Left ventricle myocardium inferior (tissue), 1 donor: ENCODE data around the gene MAPK13. TPM values are rescaled to one million over a fixed set of nuclear protein-coding genes. Genes with fewer than 3 reads are reported as not detected.
A peak's percentile ranks its signal among the peaks of the same experiment; 100 is the strongest.
"Not testable (repeated sequence)": the region's sequence is repeated elsewhere in the genome, so short reads cannot be mapped to it uniquely, and the experiment has no call there.

Experiments used
- DNase-seq: peaks from one replicate; pipeline ENCODE4 v3.0.0-alpha.2; 2020
- H3K27ac ChIP-seq: fragments of 200-600 bp; replicated peaks from 2 replicates; pipeline ENCODE4 v1.8.0; 2021
- H3K27me3 ChIP-seq: fragments of 200-600 bp; 2 replicates; pipeline ENCODE4 v1.8.0; 2021; ENCODE audit warnings: low read depth
- H3K36me3 ChIP-seq: fragments of 200-600 bp; 2 replicates; pipeline ENCODE4 v1.8.0; 2021
- H3K4me1 ChIP-seq: fragments of 200-600 bp; 2 replicates; pipeline ENCODE4 v1.8.0; 2021
- H3K4me3 ChIP-seq: fragments of 200-600 bp; 2 replicates; pipeline ENCODE4 v1.8.0; 2021; ENCODE audit warnings: mild to moderate bottlenecking, moderate library complexity
- H3K9me3 ChIP-seq: fragments of 200-600 bp; replicated peaks from 2 replicates; pipeline ENCODE4 v1.8.0; 2021
- intact Hi-C: fragments of 100-400 bp; cut with micrococcal nuclease; formaldehyde crosslinking; loops from one replicate; pipeline ENCODE4 v1.11.0; 2022
- total RNA-seq: library from RNA; stranded (reverse); fragmentation: NEBNext Ultra II Directional; extraction: Animal tissue kit (Norgen Biotek cat#: 25700); gene quantifications from one replicate; pipeline ENCODE4 v1.2.1, GENCODE V29; 2021
- TF ChIP-seq, protein P1 (sequence below): fragments of 200-600 bp; IDR thresholded peaks from 2 replicates; pipeline ENCODE4 v1.8.0; 2021; ENCODE audit warnings: antibody characterized with exemption, mild to moderate bottlenecking, borderline replicate concordance
- donor health status: DM: no; HTN: yes; CAD: no; lungs with severe emphysema.

MAPK13 gene
- total RNA-seq, 1 donor from 2014 or later, result 0.33 TPM

DNA sequence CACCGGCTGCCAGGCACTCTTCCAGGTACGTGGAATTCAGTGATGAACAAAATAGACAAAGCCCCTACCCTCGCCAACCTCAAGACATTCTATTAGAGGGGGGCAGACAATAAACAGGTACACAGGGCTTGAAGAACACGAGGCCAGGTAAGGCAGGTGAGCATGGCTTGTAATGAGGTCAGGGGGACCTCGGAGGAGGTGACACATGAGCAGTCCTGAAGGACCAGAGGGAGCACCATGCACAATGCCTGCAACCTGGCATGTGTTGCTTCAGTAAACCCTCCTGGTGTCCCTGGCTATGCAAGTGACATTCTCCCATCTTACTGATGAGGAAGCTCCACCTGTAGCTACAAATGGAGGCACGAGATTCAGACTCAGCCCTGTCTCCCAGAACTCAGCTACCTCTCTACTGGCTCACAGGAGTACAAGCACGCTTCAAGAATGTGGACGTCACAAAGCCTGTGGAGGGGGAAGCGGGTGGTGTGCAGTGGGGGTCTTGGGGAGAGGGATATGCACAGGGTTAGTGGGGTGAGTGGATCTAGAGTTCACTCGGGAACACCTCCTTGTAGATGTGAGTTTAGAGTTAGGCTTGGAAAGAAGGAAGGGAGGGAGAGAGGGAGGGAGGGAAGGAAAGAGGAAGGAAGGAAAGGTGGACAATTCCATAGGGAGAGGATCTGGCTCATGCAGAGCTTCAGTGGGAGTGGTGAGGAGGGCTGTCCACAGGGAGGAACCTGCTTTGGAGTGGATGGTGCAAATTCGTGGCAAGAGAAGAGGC lies 7.6 kb upstream of the MAPK13 start:
- Histone ChIP-seq H3K27me3 (peaks cover 24% of the 10 kb centered on the region), H3K4me1 (peaks cover 19% of the 10 kb centered on the region), H3K9me3 (no peaks in the 10 kb centered on the region), H3K4me3 (no peak overlapping the region), H3K27ac (no peak overlapping the region), H3K36me3 (no peaks in the 10 kb centered on the region)
- intact Hi-C loops, result no loop called here
- DNase-seq, result no peak
- TF ChIP-seq, protein P1, sequence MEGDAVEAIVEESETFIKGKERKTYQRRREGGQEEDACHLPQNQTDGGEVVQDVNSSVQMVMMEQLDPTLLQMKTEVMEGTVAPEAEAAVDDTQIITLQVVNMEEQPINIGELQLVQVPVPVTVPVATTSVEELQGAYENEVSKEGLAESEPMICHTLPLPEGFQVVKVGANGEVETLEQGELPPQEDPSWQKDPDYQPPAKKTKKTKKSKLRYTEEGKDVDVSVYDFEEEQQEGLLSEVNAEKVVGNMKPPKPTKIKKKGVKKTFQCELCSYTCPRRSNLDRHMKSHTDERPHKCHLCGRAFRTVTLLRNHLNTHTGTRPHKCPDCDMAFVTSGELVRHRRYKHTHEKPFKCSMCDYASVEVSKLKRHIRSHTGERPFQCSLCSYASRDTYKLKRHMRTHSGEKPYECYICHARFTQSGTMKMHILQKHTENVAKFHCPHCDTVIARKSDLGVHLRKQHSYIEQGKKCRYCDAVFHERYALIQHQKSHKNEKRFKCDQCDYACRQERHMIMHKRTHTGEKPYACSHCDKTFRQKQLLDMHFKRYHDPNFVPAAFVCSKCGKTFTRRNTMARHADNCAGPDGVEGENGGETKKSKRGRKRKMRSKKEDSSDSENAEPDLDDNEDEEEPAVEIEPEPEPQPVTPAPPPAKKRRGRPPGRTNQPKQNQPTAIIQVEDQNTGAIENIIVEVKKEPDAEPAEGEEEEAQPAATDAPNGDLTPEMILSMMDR, result no peak

DNA sequence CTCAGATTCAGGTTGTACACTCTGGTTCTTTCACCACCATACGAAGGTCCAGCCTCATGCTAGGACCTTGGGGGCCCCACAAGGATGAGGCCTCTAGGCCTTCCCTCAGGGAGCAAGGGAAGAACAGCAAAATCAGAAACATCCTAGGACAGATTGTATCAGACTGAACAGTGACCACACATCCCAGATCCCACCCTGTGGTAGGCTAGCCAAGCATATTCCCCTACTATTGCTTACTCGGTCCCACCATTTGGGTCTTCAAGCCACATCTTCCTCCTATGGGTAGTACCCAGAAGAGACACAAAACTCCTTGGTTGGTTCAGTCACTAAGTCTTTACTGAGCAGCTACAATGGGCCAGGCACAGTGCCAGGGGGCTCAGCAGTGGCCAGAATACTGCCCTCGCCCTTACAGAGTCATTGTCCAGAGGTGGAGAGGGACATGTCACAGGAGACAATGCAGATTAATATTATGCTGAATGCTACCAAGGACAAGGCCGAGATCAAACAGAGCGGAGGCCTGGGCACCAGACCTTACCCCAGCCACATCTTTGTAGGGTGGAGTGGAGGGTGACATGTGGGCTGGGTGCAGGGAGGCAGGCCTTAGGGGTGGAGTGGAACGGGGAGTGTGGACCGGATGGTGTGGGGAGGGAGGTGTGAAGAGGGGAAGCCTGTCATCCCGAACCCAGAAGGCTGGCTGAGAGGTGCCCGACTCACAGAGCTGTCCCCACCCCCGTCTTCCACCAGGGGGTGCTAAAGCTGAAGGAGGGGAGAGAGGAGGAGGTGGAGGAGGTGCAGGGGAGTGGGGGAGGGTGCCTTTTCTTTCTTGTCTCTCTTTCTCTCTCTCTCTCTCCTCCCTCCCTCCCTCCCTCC lies 6.8 kb upstream of the MAPK13 start:
- Histone ChIP-seq H3K4me1 (peaks cover 19% of the 10 kb centered on the region), H3K36me3 (no peaks in the 10 kb centered on the region), H3K9me3 (no peaks in the 10 kb centered on the region), H3K27me3 (peaks cover 31% of the 10 kb centered on the region), H3K27ac (no peak overlapping the region), H3K4me3 (no peak overlapping the region)
- intact Hi-C loops, result no loop called here
- TF ChIP-seq, protein P1, result peak; percentile 68
- DNase-seq, result peak; percentile 75

DNA sequence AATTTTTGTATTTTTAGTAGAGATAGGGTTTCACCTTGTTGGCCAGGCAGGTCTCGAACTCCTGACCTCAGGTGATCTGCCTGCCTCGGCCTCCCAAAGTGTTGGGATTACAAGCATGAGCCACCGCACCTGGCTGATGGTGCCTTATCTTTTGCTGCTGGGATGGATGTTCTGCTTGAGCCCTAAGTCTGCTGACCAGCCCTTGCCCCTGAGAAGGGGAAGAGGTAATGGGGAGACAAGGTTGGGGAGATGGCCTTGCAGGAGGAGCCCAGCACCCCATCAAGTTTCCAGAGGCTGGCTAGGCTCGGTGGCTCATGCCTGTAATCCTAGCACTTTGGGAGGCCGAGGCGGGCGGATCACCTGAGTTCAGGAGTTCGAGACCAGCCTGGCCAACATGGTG lies 6.0 kb upstream of the MAPK13 start:
- H3K27ac ChIP-seq, H3K36me3 ChIP-seq, H3K4me3 ChIP-seq, intact Hi-C loops, H3K9me3 ChIP-seq, DNase-seq: not testable (repeated sequence)
- H3K4me1 ChIP-seq, result peaks cover 19% of the 10 kb centered on the region
- H3K27me3 ChIP-seq, result peaks cover 40% of the 10 kb centered on the region

DNA sequence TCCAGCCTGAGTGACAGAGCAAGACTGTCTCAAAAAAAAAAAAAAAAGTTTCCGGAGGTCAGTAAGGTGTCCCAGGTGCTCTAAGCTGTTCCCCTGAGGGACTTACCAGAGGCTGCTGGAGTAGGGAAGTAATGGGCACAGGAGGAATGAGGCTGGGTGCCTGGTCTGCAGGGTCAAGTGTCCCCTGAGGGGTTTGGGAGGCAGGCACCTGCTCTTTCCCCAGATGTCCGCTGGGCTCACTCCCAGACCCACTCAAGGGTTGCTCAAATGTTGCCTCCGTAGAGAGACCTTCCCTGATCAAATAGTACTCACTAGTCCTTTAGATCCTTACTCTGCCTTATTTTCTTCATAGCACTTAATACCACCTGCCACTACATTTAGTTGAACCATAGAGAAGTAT lies 5.4 kb upstream of the MAPK13 start:
- H3K9me3 ChIP-seq, result no peaks in the 10 kb centered on the region
- TF ChIP-seq, protein P1, result no peak
- intact Hi-C loops, result no loop called here

DNA sequence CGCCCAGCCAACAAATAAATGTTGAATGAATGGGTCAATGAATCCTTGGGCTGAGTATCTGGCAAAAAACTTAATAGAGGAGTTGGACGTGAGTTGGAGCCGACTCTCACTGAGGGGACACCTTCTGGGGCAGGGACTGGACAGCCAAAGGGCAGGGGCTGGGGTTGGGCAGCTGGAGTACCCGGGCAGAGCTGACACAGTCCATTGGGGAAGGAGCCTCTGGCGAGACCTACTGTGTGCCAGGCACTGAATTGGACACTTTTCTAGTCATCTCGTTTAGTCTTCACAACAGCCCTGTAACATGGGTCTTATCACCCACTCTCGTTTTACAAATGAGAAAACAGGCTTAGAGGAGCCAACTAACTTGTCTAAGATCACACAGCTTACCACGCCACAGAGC lies 4.7 kb upstream of the MAPK13 start:
- Histone ChIP-seq H3K4me3 (no peak overlapping the region), H3K4me1 (peaks cover 22% of the 10 kb centered on the region), H3K27me3 (peaks cover 52% of the 10 kb centered on the region), H3K36me3 (no peaks in the 10 kb centered on the region), H3K9me3 (no peaks in the 10 kb centered on the region), H3K27ac (no peak overlapping the region)
- TF ChIP-seq, protein P1, result no peak
- intact Hi-C loops, result no loop called here
- DNase-seq, result no peak

More for the DNA sequence above, 5.4 kb upstream of the MAPK13 start:
- Histone ChIP-seq H3K36me3 (no peaks in the 10 kb centered on the region), H3K4me3 (no peak overlapping the region), H3K27ac (no peak overlapping the region), H3K4me1 (peaks cover 19% of the 10 kb centered on the region), H3K27me3 (peaks cover 45% of the 10 kb centered on the region)
- no peak for DNase-seq
